ENCODE results near the gene SFMBT2.
"Not testable (repeated sequence)": the region's sequence is repeated elsewhere in the genome, so short reads cannot be mapped to it uniquely, and the experiment has no call there.

The SFMBT2 gene

DNA sequence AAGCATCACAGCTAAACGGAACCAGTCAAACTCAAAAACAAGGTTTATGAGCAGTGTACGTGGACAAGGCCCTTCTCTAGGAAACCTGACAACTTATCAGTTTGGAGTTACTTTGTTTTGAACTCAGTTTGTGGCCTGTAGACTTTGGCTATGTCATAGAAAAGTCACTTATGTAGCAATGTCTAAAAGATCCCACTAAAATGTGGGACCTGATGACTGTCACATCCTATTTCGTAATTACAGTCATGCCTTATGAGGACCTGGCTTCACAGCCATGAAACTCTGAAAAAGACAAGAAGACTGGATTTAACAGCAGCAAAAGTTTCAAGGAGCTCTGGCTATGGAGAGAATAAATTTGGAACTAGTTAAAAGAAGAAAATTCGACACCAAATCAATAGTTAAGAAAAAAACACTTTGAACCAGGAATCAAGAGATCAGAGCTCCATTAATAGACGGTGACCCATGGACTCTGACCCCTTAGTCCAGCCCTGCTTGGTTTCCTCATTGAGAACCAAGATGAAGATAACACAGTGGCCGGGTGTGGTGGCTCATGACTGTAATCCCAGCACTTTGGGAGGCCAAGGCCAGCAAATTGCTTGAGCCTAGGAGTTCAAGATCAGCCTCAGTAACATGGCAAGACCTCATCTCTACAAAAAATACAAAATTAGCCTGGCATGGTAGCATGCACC lies 204.3 kb downstream of the SFMBT2 start:
- DNase-seq: no peak

DNA sequence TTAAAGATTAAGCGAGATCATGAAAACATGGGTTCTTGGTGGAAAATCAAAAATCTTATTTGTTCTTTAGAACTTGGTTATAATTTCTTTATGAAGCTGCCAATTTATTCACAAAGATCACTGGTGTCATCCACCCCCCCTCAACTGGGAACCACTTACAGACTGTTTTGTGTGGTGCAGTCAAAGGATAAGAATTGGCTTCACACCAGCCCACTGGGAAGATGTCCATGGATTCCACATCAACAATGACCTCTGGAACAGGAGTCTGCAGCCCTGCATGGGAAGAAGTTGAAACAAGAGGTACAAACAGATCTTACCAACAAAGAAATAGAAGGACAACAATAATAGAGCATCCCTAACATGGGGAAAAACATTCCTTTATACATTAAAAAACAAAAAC lies 205.2 kb downstream of the SFMBT2 start:
- no peak for DNase-seq

DNA sequence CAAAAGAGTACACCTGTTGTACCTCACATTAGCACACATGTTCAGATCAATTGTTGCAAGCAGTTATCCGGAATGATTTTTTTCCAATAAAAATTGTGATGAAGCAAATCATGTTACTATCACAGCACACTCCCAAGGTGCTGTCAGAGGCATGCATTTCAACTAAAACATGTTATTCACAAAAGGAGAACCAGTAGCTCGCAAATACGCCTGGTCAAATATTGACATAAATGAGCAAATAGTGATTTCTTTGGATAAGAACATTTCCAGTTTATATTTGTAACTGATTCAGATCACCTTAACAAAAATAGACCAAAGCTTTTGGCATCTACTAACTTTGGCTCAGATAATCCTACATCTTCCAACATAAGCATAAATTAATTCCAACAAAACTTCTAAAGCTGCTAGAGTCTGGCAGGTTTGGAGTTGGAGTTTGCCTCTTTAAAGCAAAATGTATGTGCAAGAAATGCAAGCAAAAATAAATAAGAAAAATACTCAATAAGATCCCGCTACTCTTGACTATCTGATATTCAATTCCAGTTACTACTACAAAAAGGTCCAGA lies 208.0 kb downstream of the SFMBT2 start:
- DNase-seq: no peak

DNA sequence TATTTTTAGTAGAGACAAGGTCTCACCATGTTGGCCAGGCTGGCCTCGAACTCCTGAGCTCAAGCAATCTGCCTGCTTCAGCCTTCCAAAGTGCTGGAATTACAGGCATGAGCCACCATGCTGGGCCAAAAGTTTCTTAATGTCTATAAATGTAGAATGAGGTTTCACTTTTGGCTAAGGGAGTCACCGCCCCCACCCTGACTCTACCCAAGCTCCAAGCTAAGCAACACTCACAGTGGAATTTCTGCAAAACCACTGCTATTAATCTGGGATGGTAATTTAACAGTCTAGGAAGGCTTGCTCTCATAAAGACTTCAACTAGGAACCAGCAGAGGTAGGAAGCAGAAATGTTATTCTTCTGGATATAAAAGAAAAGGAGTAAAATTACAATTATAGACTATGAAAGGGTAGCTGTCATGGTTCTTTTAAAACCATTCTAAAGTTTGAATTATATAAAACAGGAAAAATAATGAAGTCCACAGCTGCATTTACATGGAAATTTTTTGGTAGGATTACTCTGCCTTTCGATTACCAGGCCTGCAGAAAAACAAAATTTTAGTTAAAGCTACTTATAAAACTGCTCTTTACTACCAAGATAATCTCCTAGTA lies 211.6 kb downstream of the SFMBT2 start:
- DNase-seq: no peak

DNA sequence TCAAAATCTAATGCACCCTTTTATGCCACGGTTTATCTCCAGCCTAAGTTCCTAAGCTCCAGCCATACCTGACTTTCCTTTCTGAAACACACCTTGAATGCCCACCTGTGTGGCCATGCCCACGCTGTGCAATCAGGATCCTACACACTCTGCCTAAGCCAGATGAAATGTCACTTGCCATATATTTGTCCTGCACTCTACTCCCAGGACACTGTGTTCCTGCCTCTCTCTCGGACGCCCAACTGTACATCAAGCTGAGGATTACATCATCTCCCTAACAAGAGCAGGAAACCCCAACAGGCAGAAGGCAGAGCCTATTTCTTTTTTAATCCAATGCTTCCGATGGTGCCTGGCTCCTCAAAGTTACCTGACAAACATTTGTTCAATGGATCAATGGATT lies 214.6 kb downstream of the SFMBT2 start:
- DNase-seq: no peak

DNA sequence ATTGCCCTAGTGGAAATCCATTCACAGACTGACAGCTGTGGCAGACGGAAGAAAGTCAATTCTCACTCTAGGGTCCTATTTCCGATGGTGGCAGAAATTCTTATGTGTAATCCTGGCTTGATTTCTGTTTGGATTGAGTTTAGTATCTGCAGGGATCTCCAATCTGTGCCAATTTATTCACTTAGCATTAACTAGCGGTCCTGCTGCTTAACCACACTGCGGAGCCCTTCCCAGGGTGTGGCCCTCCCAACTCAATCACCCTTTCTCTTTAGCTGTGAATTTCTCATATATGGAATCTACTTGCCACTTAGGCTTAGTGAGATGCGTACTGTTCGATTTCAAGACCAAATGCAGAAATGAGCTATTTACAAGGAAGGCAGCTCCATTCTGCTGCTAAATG lies 215.7 kb downstream of the SFMBT2 start:
- no peak for DNase-seq

DNA sequence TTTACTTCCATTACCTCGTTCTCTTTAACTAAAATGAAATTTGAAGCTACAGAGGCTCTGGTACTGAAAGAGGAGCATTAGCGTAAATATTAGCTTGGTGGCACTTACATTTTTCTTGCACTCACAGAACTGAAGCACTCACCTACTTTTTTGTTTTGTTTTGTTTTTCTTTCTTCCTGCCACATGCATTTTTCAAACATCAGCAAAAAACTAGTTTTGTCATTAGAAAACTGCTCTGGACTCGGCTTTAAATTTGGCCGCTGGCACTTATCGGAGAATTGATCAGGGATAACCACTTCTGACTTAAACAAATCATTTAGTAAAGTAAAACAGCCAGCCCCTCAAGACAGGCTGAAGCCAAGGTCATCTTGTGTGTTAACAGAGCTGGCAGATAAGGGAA lies 216.3 kb downstream of the SFMBT2 start:
- no peak for DNase-seq

DNA sequence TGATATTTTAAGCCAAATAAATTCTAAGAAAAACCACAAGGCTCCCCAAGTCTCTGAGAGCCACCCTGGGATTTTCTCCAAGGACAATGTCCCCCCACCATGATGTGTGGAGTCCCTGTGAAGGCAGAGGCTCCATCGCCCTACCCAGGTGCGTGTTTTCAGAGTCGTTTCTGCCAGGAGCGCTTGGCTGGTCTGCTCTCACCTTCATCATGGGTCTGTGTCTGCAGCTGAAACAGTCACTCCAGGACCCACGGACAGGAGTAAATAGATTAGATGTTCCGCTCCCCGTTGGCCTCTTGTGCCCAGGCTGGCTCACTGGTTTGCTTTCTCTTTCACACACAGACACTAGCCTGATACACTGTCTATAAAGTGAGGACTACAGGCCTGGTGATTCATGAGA lies 217.5 kb downstream of the SFMBT2 start:
- no peak for DNase-seq

DNA sequence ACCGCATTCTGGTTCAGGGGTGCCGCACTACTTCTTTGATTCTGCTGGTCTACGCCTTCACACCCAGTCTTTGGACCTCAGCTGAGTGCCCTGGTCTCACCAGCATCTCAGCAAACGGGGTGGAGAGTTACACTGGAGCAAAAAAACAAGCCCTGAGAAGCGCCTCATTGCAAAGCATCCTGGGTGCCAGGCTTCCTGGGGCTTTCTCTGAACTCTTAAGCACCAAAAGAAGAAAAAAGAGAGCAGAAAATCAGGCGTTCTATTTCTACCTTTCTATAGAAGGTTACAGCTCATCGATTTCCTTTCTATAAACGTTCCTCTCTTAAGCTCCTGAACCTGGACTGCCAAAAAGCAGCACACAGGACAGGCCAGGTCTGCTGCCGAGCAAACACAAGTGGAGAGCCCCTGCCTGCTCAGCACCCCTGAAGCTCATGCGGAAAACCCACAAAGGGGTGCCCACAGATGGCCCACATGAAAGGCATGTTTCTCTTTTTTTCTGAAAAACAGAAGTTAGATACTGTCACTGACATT lies 217.9 kb downstream of the SFMBT2 start:
- peak; percentile 52 for DNase-seq

DNA sequence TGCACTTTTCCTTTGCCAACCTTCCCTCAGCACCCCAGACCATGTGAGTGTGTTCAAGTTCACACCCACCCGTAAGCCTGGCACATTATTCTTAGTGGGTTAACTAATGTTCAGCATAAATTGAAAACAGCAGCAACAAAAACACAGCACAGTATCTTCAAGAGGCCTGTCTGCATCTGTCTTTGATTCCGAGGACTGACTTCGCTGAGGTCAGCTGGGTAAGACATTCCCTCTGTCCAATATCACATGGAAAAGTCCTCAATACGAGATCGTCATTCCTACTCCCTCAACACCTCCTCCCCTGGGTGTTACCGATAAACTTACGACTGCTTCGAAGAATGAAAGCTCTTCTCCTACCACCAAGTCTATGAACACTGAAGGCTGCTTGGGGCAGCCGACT lies 218.8 kb downstream of the SFMBT2 start:
- no peak for DNase-seq

DNA sequence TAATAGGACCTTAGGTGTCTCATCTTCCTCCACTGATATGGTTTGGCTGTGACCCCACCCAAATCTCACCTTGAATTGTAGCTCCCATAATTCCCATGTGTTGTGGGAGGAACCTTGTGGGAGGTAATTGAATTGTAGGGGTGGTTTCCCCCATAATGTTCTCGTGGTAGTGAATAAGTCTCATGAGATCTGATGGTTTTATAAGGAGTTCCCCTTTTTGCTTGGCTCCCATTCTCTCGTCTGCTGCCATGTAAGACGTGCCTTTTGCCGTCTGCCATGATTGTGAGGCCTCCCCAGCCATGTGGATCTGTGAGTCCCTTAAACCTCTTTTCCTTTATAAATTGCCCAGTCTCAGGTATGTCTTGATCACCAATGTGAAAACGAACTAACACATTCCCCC lies 220.1 kb downstream of the SFMBT2 start:
- DNase-seq: not testable (repeated sequence)

DNA sequence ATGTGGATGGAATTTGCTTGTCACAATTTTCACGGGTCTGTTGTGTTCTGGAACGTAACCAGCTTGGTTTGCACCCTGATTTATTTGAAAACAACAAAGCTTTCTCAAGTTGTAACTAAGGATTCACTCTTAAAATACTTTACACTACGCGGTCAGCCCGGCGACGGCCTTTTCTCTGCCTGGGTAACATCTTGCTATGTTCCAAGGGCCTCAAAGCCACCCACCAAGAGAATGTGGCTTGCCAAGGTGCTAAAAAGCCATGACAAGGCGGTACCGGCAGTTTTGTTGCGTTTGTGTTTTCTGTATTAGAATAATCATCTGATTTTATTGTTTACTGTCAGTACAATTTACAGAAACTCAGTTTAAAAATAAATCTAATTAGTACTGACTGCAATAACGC lies 220.9 kb downstream of the SFMBT2 start:
- no peak for DNase-seq

DNA sequence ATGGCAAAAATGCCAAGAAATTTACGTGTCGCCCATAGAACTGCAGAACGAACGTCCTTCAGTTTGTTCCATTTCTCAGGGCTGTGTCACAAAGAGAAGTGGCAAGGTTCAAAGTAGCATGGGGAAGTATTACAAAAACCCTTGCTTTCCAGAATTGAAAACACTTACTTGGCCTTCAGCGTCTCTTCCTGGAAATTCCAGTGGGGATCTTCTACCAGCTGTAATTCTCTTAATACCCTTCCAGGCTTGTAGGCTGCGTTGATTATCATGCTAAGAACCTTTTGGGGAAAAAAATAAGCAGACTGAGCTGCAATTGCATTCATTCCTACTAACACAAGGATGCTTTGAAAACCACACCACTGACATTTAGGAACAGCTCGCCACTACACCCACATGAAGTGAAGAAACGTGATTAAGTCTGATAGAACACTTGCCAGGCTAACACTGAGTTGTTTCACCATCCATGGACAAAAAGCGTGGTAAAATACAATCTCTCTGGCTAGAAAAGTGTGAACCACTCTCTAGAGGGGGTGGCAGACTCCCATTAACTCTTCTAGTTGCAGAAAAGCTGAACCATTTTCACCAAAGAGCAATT lies 222.3 kb downstream of the SFMBT2 start:
- no peak for DNase-seq

DNA sequence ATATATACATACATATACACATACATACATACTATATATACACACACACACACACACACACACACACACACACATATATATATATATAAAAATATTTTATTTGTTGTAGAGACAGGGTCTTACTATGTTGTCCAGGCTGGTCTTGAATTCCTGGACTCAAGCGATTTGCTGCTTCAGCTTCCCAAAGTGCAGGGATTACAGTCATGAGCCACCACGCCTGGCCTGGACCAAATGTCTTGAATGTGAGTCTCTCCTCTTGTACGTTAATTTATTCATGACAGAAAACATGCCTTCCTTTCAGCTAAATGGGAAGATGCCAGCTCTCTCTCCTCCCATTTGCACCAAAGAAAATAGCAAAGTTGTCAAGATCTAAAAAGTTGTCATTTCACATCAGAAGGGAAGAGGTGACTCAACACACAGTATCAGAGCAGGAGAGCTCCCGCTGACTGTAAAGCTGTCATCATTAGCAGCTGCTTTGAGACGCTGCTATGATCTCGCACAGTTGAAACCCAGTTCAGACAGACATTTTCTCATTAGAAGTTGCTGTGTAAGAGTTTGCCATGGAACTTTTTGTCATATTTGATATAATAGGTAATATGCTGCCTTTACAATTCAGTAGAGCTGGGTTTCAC lies 224.3 kb downstream of the SFMBT2 start:
- DNase-seq: no peak

DNA sequence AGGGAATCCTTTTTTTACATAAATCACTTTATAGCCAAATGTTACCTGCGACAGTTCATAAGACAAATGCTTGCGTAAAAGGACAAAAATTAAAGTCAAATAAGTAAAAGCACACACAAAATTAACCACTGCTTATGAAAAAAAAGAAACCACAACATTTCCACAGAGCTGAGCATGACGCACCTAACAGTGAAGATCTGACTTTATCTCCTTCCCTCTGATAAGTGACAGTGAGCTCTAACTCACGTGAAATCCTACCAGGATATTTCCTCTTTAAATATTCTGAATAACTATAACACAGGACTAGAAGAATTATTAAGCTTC lies 225.5 kb downstream of the SFMBT2 start:
- DNase-seq: no peak

DNA sequence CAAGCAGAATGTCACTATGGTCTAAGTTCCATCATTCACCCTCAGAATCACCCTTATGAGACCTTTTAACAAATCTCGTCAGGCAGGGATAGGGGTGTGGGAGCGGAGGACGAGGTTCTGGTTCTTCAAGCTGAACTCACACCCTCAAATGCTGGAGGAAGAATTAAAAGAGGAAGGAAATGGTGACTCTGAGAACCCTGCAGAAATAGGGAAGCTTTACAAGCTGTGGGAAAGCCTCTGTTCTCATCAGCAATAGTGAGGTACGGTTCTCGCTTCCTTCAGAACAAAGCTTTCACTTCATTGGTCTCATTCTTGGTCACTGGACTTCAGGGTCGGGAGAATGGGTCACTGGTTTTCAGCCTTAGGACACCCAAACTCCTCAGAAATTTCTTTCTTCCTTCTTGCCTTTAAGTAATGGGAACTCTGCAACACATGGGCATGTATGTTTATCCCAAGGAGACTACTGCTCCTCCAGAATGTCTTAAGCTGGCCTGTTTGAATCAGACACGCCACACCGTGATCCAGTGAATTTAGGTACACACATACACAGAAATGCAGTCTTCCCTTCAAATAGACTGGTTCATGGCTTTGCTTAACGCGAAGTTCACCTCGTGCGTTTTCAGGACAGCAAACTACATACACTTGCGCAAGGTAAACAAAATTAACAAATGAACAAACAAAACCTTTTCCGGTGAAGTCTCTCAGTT lies 226.0 kb downstream of the SFMBT2 start:
- DNase-seq: no peak

DNA sequence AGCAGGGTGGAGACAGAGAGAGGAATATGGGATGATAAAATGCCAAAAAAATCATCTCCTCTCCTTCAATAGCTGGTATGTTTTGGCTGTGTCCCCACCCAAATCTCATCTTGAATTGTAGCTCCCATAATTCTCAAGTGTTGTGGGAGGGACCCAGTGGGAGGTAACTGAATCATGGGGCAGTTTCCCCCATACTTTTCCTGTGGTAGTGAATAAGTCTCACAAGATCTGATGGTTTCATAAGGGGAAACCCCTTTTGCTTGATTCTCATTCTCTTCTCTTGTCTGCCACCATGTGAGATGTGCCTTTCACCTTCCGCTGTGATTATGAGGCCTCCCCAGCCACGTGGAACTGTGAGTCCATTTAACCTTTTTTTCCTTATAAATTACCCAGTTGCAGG lies 226.7 kb downstream of the SFMBT2 start:
- DNase-seq: not testable (repeated sequence)

DNA sequence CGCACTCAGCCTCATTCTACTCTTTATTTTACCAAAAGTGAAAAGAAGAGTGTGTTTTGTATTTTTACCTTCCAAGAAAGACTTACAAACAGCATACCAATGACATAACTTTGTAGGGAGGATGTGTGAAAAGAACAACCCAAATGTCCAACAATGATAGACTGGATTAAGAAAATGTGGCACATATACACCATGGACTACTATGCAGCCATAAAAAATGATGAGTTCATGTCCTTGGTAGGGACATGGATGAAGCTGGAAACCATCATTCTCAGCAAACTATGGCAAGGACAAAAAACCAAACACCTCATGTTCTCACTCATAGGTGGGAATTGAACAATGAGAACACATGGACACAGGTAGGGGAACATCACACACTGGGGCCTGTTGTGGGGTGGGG lies 228.5 kb downstream of the SFMBT2 start:
- not testable (repeated sequence) for DNase-seq

DNA sequence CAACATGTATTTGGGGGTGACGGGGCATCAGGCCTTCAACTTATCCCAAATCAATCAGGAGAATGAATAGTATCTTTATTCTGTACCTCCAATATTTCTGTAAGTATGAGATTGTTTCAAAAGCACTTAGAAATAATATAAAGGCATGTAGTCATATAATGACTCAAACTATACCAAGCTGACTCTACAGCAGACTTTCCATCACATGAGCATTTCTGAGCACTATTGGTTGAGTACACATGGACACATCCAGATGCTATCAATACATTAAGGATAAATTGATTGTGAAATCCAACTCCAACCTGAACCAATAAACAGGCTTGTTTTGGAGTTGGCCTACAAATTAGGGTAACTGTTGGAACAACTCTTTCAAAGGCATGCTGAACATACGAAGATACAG lies 229.4 kb downstream of the SFMBT2 start:
- DNase-seq: no peak

DNA sequence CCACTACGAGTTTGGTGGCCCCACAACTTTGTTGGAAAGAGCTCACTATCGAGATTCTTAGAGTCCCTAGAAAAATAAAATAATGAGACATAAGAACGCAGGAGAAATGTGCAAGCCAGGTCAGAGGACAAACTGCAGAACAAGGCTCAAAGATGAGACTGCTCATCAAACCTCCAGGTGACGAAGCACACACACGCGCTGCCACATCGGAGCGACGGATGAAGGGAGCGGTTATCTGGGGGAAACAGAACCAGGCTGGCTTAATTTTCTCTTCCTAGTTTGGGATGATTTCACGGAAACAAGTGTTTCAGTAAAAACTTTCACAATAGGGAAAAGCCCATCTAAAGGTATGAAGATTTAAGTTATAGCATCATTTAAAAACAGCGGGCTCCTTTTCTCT lies 231.3 kb downstream of the SFMBT2 start:
- DNase-seq: no peak

DNA sequence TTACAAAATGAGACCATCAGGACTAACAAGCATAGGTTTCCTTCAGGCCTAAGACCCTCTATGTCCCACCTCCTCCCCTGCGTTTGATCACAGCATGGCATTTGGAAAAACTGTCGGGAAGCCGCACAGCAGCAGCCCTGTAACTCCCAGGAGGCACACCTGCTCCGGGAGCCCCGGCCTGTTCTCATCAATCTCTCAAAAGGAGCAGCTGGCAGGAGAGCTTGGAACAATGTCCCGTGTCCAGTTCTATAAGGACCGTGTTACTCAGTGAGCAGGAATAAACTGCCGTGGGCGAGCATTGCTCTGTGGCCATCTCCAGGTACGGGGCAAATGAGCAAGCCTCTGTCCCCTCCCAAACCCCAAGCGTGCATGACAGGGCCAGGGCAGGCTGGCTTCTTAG lies 236.9 kb downstream of the SFMBT2 start:
- DNase-seq: no peak

DNA sequence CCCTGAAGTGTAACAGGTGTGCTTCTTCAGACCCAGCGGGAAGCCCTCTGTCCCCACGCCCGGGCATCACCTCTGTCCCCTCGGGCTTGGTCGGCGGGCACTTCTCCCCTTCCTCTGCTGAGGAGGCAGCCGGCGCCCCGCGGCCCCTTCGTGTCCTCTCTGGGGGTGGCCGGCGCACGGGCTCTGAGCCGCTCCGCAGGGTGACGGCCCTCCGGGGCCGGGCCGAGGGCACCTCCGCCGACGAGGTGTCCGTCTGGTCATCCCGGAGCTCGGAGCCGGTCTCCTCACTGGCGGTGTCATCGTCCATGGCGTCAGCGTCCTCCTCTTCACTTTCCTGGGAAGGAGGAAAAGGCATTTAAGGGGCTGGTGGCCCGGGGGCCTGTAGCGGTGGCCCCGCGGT lies 239.0 kb downstream of the SFMBT2 start:
- no peak for DNase-seq
